ENCODE measurements around the gene KLHL7. TPM values are rescaled to one million over a fixed set of nuclear protein-coding genes. Genes with fewer than 3 reads are reported as not detected.

KLHL7 gene
- total RNA-seq, 1 experiment from 2014 or later = 33.8 TPM

GRCh38 chr7:23184709-23185359, 79.2 kb downstream of the KLHL7 start:
- H3K4me1 ChIP-seq (ENCODE audit: control insufficient read depth, insufficient read depth, low read length) = peaks cover 3% of the 10 kb centered on the region
- TF ChIP-seq SIN3A (IDR thresholded peaks at IDR 0.05; ENCODE audit: borderline replicate concordance, insufficient read depth, low read depth, low read length) = no peak
- TF ChIP-seq CTCF (IDR thresholded peaks at IDR 0.05) = peak; percentile 76
- ChIA-PET POLR2A (no interaction called here), CTCF (interaction anchor here (0.5 to 1.3 kb wide), 6 partner anchors 9 to 1757 kb away, joined by 3 to 8 read pairs (median 4); no protein-coding TSS in a partner anchor)
- no peak for ATAC-seq
- no peak overlapping the region for H3K4me3 ChIP-seq (ENCODE audit: low read depth in 2 of 2, low read length in 2 of 2)
- intact Hi-C loops (cut with micrococcal nuclease; ENCODE audit: unreplicated experiment) (loop anchor here (5.0 kb wide), 2 partner anchors 78 to 98 kb away; partner anchors contain the start of gene KLHL7), in situ Hi-C loops (cut with HindIII; ENCODE audit: low pct_unique_long_range_greater_than_20kb, low sequenced_read_pairs) (no loop called here)
- peaks cover 34% of the 10 kb centered on the region for H3K36me3 ChIP-seq (ENCODE audit: control insufficient read depth, insufficient read depth, low read length)
- no peaks in the 10 kb centered on the region for H3K9me3 ChIP-seq (ENCODE audit: control insufficient read depth, insufficient read depth, low read depth, low read length)
- H3K27me3 ChIP-seq (ENCODE audit: control insufficient read depth, insufficient read depth, low read length) = no peaks in the 10 kb centered on the region
- no peak overlapping the region for H3K27ac ChIP-seq (ENCODE audit: low read length)
- BruUV-seq (replicated peaks) = no TSS peak
- peak; percentile 42 for DNase-seq (ENCODE audit: low read depth, low spot score)

GRCh38 chr7:23185980-23186379, 80.4 kb downstream of the KLHL7 start:
- in situ Hi-C loops (cut with HindIII; ENCODE audit: low pct_unique_long_range_greater_than_20kb, low sequenced_read_pairs) (no loop called here), intact Hi-C loops (cut with micrococcal nuclease; ENCODE audit: unreplicated experiment) (no loop called here)
- Histone ChIP-seq H3K4me1 (ENCODE audit: control insufficient read depth, insufficient read depth, low read length) (peaks cover 3% of the 10 kb centered on the region), H3K27me3 (ENCODE audit: control insufficient read depth, insufficient read depth, low read length) (no peaks in the 10 kb centered on the region), H3K9me3 (ENCODE audit: control insufficient read depth, insufficient read depth, low read depth, low read length) (no peaks in the 10 kb centered on the region), H3K36me3 (ENCODE audit: control insufficient read depth, insufficient read depth, low read length) (peaks cover 40% of the 10 kb centered on the region), H3K27ac (ENCODE audit: low read length) (no peak overlapping the region), H3K4me3 (ENCODE audit: low read depth in 2 of 2, low read length in 2 of 2) (no peak overlapping the region)
- ATAC-seq (no peak), DNase-seq (ENCODE audit: low read depth, low spot score) (no peak)
- CTCF ChIA-PET = no interaction called here
- no peak for TF ChIP-seq SIN3A (IDR thresholded peaks at IDR 0.05; ENCODE audit: borderline replicate concordance, insufficient read depth, low read depth, low read length)
- TF ChIP-seq CTCF (IDR thresholded peaks at IDR 0.05) = no peak
- TF ChIP-seq TCF7L2 (IDR thresholded peaks at IDR 0.05; ENCODE audit: low read depth, low read length) = no peak
- TF ChIP-seq POLR2AphosphoS5 (IDR thresholded peaks at IDR 0.05; ENCODE audit: low read depth, low read length) = no peak
- TF ChIP-seq REST (IDR thresholded peaks at IDR 0.05; ENCODE audit: insufficient read depth in 1 of 2, low read depth in 2 of 2, low read length in 1 of 2) = no peak
- no TSS peak for BruUV-seq (replicated peaks)
- POLR2A ChIA-PET = no interaction called here
